Effector CD8-positive, alpha-beta T cell (primary cell): ENCODE results near the gene ABHD2.
"Not testable (repeated sequence)": the region's sequence is repeated elsewhere in the genome, so short reads cannot be mapped to it uniquely, and the experiment has no call there.

Experiments
- DNase-seq: peaks from one replicate; lab custom pipeline; 2025; lab: John Stamatoyannopoulos, UW

ABHD2 gene

DNA sequence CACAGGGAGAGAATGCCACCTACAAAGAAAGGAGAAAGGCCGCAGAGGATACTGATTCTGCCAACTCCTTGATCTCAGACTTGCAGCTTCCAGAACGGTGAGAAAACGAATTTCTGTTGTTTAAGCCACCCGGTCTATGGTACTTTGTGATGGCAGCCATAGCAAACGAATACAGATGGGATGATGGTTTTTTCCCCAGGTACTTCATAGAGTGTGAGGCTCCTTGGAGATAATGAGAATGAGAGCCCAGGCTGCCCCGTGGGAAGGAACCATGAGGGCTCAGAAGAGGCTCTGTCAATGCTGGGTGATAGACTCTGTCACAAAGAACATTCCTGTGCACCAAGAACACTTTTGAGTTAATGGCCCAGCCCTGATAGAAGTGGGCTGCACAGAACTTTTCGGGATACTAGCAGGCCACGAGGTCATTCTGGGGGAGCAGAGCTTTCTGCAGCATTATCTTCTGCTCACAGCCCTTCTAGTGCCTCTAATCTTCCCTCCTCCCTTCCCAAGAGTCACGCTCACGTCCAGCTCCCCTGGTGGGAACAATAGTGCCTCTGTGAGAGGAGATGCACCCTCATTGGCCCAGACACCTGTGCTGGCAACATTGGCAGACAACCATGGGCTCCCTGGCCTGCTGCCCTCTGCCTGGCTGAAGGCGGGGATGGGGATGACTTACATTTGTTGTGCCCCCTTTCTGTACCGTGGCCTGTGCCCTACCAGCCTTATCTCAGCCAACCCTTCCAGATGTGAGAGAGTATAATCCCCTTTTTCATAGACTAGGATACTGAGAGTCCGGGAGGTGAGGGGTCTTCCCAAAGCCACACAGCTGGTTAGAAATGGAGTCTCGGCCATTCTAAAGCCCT lies 138.3 kb downstream of the ABHD2 start:
- no peak for DNase-seq

DNA sequence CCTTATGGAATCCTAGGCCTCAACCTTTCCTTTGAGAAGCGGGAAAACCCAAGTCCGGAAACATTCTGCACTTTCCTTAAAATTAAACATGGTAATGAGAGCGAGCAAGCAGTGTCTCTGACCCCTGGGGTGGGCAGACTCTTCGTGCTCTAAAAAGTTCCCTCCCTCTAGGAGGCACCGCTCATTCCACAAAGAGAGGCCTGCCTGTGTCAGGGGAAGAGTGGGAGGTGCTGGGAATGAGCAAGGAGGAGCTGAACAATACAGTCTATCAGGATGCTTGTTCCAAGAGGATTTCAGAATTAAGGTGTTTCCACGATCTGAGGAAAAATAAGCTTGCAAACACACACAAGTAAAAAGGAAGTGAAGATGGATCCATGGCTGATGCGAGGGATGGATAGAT lies 139.2 kb downstream of the ABHD2 start:
- no peak for DNase-seq

DNA sequence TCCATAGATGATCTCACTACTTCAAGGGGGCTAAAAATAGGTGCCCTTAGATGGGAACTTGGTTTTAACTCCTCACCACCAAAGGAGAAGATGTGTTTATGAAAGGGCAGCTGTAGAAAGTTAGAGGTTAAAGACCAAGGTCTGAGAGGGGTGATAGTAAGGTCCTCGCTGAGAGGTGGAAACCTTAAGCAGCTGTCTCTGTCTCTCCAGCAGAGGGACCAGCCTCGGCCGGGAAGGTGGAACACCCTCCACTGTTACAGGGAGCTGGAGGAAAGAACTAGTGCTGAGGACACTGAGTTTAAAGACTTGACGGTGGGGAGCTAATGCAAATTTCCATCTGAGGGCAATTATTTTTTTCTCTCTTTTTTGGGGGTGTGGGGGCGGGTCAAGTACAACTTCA lies 142.0 kb downstream of the ABHD2 start:
- DNase-seq: no peak

DNA sequence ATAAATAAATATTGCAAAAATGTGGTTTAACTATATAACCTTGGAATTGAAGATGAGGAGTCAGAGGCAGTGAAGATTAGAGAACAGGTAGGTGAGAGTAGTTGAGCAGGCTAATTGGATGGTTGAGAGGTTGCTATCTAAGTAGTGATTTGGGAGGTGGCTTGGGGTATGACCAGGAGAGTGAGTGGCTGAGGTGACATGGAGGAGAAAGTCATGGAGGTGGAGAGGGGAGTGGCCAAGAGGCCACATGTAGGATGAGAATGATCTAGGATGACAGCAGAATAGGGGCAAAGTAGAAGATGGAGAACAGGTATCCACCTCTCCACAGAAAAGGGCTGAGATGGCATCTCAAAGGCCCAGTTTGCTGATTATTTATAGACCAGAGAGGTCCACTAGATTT lies 143.6 kb downstream of the ABHD2 start:
- DNase-seq: no peak

- not testable (repeated sequence) for DNase-seq
These were observed 151.9 kb downstream of the ABHD2 start for GRCh38 chr15:89239883-89240810.

DNA sequence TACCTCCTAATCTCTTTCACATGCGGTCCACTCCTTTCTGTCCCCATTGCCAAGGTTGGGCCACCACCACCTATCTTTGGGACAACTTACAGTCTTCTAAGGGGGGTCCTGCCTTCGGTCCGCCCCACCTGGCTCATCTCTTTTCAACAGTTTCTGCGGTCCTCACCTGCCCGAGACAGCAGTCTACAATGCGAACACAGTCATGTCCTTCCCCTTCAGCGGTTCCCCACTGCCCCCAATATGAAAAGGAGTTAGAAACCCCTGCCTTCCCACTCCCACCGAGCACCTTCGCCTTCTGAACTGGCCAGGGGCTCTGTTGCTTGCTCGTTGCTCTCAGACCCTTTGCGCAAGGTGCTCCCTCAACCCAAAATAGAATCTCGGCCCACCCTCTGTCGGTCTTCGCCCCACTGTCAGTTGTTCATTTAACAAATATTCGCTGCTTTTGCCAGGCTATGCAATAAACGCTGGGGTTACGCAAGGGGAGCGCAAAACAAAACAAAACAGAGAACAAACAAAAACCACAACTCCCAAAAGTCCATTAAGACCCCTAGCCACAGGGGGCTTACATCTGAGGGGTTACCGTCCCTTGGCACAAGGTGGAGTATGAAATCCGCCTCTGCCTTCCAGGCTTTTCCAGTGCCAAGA lies 154.9 kb downstream of the ABHD2 start:
- DNase-seq: no peak

- DNase-seq: peak; percentile 87
These were observed 155.7 kb downstream of the ABHD2 start, which contains the start of gene FANCI for GRCh38 chr15:89243691-89244573. Gene FANCI (plus strand): TSS chr15:89243979. CDS start chr15:89247648, 3,669 bp downstream.

GRCh38 chr15:89244574-89244903 lies 156.3 kb downstream of the ABHD2 start:
- no peak for DNase-seq

GRCh38 chr15:89247446-89247845 lies 159.2 kb downstream of the ABHD2 start:
- no peak for DNase-seq

DNA sequence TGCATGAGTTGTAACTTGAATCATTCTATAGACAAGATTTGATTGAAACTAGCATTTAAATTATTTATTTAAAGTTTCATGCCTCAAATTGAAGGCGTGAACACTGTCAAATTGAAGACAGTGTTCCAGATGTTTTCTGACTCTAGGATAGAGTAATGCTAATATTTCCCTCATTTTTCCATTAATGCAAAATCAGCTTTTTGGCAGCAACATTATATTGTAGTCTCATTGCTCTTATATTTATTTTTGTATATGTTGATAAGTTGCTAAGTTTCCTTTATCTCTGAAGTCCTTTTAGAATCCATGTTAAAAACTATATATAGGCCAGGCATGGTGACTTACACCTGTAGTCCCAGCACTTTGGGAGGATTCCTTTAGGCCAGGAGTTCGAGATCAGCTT lies 160.3 kb downstream of the ABHD2 start:
- no peak for DNase-seq

DNA sequence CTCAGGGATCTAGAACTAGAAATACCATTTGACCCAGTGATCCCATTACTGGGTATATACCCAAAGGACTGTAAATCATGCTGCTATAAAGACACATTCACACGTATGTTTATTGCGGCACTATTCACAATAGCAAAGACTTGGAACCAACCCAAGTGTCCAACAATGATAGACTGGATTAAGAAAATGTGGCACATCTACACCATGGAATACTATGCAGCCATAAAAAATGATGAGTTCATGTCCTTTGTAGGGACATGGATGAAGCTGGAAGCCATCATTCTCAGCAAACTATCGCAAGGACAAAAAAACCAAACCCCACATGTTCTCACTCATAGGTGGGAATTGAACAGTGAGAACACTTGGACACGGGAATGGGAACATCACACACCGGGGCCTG lies 161.9 kb downstream of the ABHD2 start:
- DNase-seq: not testable (repeated sequence)
